BJ (cell line): ENCODE results near the gene DDX28. TPM values are rescaled to one million over a fixed set of nuclear protein-coding genes. Genes with fewer than 3 reads are reported as not detected.
"Not testable (repeated sequence)": the region's sequence is repeated elsewhere in the genome, so short reads cannot be mapped to it uniquely, and the experiment has no call there.

ENCODE experiments used
- CTCF ChIA-PET: fragments of 350-600 bp; formaldehyde crosslinking; extraction: SDS; loops from one replicate; lab custom pipeline; 2021; ENCODE audit warnings: antibody characterized with exemption, inconsistent platforms; lab: Yijun Ruan, JAX
- POLR2A ChIA-PET: fragments of 300-600 bp; sonication (Branson Sonifier 250); formaldehyde crosslinking; extraction: SDS; loops from one replicate; lab custom pipeline; 2021; ENCODE audit warnings: antibody characterized with exemption; lab: Charles Lee
- DNase-seq: peaks from one replicate; pipeline ENCODE4 v3.0.0-alpha.2; 2011; ENCODE audit warnings: low read depth
- H3K27me3 ChIP-seq: 2 replicates; pipeline ENCODE4 v1.6.0; 2011; ENCODE audit warnings: low read length; ENCODE audit not compliant: control insufficient read depth, insufficient read depth
- H3K36me3 ChIP-seq: 2 replicates; pipeline ENCODE4 v1.5.1; 2011; ENCODE audit warnings: low read length; ENCODE audit not compliant: control insufficient read depth, insufficient read depth
- H3K4me3 ChIP-seq: 2 replicates; pipeline ENCODE4 v1.5.1; 2011; ENCODE audit warnings: low read depth, mild to moderate bottlenecking, control low read depth, low read length
- CTCF ChIP-seq: IDR thresholded peaks from 2 replicates; pipeline ENCODE4 v1.5.1; 2011; ENCODE audit warnings: low read depth, mild to moderate bottlenecking, control low read depth, inconsistent platforms, low read length, moderate library complexity; ENCODE audit not compliant: insufficient read depth
- polyA plus RNA-seq: library from polyadenylated mRNA; depleted of rRNA; stranded (reverse); fragments of >200 nt; gene quantifications from 2 replicates; pipeline ENCODE4 v1.2.3, GENCODE V29; 2011

DDX28 gene
- polyA plus RNA-seq, 1 experiment = 10.1 TPM

GRCh38 chr16:67995423-67995822, 27.6 kb downstream of the DDX28 start:
- ChIA-PET POLR2A (no interaction called here), CTCF (interaction anchor here (1.0 kb wide), 2 partner anchors 10 to 27 kb away, joined by 3 read pairs; no protein-coding TSS in a partner anchor)
- Histone ChIP-seq H3K36me3 (no peaks in the 10 kb centered on the region), H3K4me3 (no peak overlapping the region), H3K27me3 (no peaks in the 10 kb centered on the region)
- DNase-seq = no peak
- no peak for TF ChIP-seq CTCF

- H3K36me3 ChIP-seq, H3K4me3 ChIP-seq, DNase-seq, H3K27me3 ChIP-seq, POLR2A ChIA-PET: not testable (repeated sequence)
- CTCF ChIA-PET = interaction anchor here (0.6 to 1.4 kb wide), 15 partner anchors 8 to 1791 kb away, joined by 3 to 8 read pairs (median 4); no protein-coding TSS in a partner anchor
Measured at GRCh38 chr16:67994040-67994408, 29.0 kb downstream of the DDX28 start.

GRCh38 chr16:67993207-67994039, 29.6 kb downstream of the DDX28 start:
- ChIA-PET CTCF (interaction anchor here (0.6 to 1.4 kb wide), 15 partner anchors 9 to 1792 kb away, joined by 3 to 8 read pairs (median 4); no protein-coding TSS in a partner anchor), POLR2A (no interaction called here)
- no peaks in the 10 kb centered on the region for H3K36me3 ChIP-seq
- peak; percentile 90 for TF ChIP-seq CTCF
- no peak overlapping the region for H3K4me3 ChIP-seq
- no peaks in the 10 kb centered on the region for H3K27me3 ChIP-seq
- no peak for DNase-seq

- POLR2A ChIA-PET = no interaction called here
- TF ChIP-seq CTCF = no peak
- H3K36me3 ChIP-seq = no peaks in the 10 kb centered on the region
- H3K27me3 ChIP-seq = no peaks in the 10 kb centered on the region
- no peak overlapping the region for H3K4me3 ChIP-seq
- DNase-seq = no peak
- CTCF ChIA-PET = interaction anchor here (0.6 to 3.3 kb wide), 8 partner anchors 10 to 1112 kb away, joined by 3 to 18 read pairs (median 4); partner anchors contain the start of gene PDP2
Measured at GRCh38 chr16:67992661-67993206, 30.3 kb downstream of the DDX28 start.

GRCh38 chr16:67990018-67990386, 33.0 kb downstream of the DDX28 start:
- H3K36me3 ChIP-seq = no peaks in the 10 kb centered on the region
- no peak for TF ChIP-seq CTCF
- no peak for DNase-seq
- ChIA-PET CTCF (interaction anchor here (1.5 to 3.3 kb wide), 2 partner anchors 24 to 241 kb away, joined by 5 to 18 read pairs; no protein-coding TSS in a partner anchor), POLR2A (no interaction called here)
- no peaks in the 10 kb centered on the region for H3K27me3 ChIP-seq
- no peak overlapping the region for H3K4me3 ChIP-seq
